Upper lobe of left lung (tissue), 6 donors: ENCODE data around the gene SNURF. TPM values are rescaled to one million over a fixed set of nuclear protein-coding genes. Genes with fewer than 3 reads are reported as not detected.
A peak's percentile ranks its signal among the peaks of the same experiment; 100 is the strongest.
"Not testable (repeated sequence)": the region's sequence is repeated elsewhere in the genome, so short reads cannot be mapped to it uniquely, and the experiment has no call there.

Experiments
- ATAC-seq, 2 donors: fragments of 200-7000 bp; cut with Tn5 transposase; one replicate each; pipeline ENCODE4 v1.9.1; 2022; ENCODE audit warnings: mild to moderate bottlenecking in 2 of 2, moderate library complexity in 2 of 2; ENCODE audit not compliant: low FRiP score in 2 of 2
- DNase-seq, 2 donors: peaks; one replicate each; pipeline ENCODE4 v3.0.0-alpha.2; 2019 to 2020
- H3K27ac ChIP-seq, 4 donors: fragments of 200-600 bp; sonication (generic); one replicate each; pipeline ENCODE4 v1.5.1; 2016 to 2019
- H3K27me3 ChIP-seq, 4 donors: fragments of 200-600 bp; sonication (generic); one replicate each; pipeline ENCODE4 v1.5.1; 2017 to 2019
- H3K36me3 ChIP-seq, 4 donors: fragments of 200-600 bp; sonication (generic); one replicate each; pipeline ENCODE4 v1.5.1; 2016 to 2019
- H3K4me1 ChIP-seq, 4 donors: fragments of 200-600 bp; sonication (generic); one replicate each; pipeline ENCODE4 v1.5.1; 2018 to 2019
- H3K4me3 ChIP-seq, 4 donors: fragments of 200-600 bp; sonication (generic); one replicate each; pipeline ENCODE4 v1.5.1; 2017 to 2019; ENCODE audit warnings: mild to moderate bottlenecking in 2 of 4, moderate library complexity in 1 of 4
- H3K9me3 ChIP-seq, 4 donors: fragments of 200-600 bp; sonication (generic); one replicate each; pipeline ENCODE4 v1.5.1; 2018 to 2019
- EP300 ChIP-seq, 4 donors: sonication (generic); formaldehyde crosslinking; IDR thresholded peaks; one replicate each; pipeline ENCODE4 v1.5.1; 2017; ENCODE audit warnings: antibody characterized with exemption in 4 of 4, control low read depth in 2 of 4
- POLR2A ChIP-seq, 4 donors: fragments of 450-650 bp; IDR thresholded peaks; one replicate each; pipeline ENCODE4 v1.5.1; 2016 to 2017; ENCODE audit warnings: antibody characterized with exemption in 4 of 4, mild to moderate bottlenecking in 2 of 4
- POLR2AphosphoS5 ChIP-seq, 2 donors: sonication (generic); formaldehyde crosslinking; IDR thresholded peaks; one replicate each; pipeline ENCODE4 v1.5.1; 2017; ENCODE audit warnings: antibody characterized with exemption in 2 of 2
- WGBS, 2 donors: methylation state at CpG; one replicate each; pipeline ENCODE4 v1.1.5; 2017 to 2018; 5-methylcytosine and 5-hydroxymethylcytosine counted together
- total RNA-seq, 6 donors: library from RNA; depleted of rRNA in 4 of 6; stranded (reverse); fragments of >200 nt in 4 of 6; gene quantifications; one replicate each; pipeline versions ENCODE4 v1.1.0 to v1.2.1, GENCODE V29; 2016 to 2021
- TF ChIP-seq, protein P1 (sequence below), 6 experiments: fragments of 450-650 bp in 4 of 6; fragments of 200-600 bp in 2 of 6; sonication (generic) in 2 of 6; IDR thresholded peaks; one replicate each; pipeline ENCODE4 v1.5.1; 2016 to 2019; ENCODE audit warnings: antibody characterized with exemption in 6 of 6
- donor health status: DM: no; HTN: no; CAD: no; lungs with moderate emphysema.
- donor health status: DM: no; HTN: yes; CAD: no; lungs with severe emphysema.

SNURF gene, protein sequence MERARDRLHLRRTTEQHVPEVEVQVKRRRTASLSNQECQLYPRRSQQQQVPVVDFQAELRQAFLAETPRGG
- total RNA-seq, result 10 to 100 TPM in 2 of 6 donors, 1 to 10 TPM in 4; 1.2 to 14.7 (median 7.9) TPM

DNA sequence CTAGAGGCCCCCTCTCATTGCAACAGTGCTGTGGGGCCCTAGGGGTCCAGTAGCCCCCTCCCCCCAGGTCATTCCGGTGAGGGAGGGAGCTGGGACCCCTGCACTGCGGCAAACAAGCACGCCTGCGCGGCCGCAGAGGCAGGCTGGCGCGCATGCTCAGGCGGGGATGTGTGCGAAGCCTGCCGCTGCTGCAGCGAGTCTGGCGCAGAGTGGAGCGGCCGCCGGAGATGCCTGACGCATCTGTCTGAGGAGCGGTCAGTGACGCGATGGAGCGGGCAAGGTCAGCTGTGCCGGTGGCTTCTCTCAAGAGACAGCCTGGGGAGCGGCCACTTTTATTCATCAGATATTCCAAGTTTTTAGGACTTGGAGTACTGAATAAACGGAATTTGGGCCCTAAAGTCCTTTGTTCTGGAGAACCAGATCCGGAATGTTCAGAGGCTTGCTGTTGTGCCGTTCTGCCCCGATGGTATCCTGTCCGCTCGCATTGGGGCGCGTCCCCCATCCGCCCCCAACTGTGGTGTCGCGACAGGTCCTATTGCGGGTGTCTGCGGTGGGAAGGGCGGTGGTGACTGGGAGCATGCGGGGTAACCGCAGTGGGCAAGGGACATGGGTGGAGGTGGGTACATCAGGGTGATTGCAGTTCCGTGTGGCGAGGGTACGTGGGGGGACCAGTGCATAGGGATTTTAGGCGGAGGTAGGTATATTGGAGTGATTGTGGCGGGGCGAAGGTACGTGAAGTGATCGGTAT lies at the start of gene SNURF, which contains the start of gene SNRPN:
SNURF (plus strand) TSS at position 205 of the 748 bp plus-strand sequence; CDS start at position 267, 62 bp downstream.
SNRPN (plus strand) TSS at position 205 of the 748 bp plus-strand sequence. CDS start 19,467 bp downstream, outside the sequence.
- TF ChIP-seq, protein P1, sequence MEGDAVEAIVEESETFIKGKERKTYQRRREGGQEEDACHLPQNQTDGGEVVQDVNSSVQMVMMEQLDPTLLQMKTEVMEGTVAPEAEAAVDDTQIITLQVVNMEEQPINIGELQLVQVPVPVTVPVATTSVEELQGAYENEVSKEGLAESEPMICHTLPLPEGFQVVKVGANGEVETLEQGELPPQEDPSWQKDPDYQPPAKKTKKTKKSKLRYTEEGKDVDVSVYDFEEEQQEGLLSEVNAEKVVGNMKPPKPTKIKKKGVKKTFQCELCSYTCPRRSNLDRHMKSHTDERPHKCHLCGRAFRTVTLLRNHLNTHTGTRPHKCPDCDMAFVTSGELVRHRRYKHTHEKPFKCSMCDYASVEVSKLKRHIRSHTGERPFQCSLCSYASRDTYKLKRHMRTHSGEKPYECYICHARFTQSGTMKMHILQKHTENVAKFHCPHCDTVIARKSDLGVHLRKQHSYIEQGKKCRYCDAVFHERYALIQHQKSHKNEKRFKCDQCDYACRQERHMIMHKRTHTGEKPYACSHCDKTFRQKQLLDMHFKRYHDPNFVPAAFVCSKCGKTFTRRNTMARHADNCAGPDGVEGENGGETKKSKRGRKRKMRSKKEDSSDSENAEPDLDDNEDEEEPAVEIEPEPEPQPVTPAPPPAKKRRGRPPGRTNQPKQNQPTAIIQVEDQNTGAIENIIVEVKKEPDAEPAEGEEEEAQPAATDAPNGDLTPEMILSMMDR (IDR thresholded peaks at IDR 0.05), result no peak
- TF ChIP-seq POLR2AphosphoS5 (IDR thresholded peaks at IDR 0.05) (peak; percentile 81 to 92), EP300 (IDR thresholded peaks at IDR 0.05) (no peak), POLR2A (IDR thresholded peaks at IDR 0.05) (peak in 3 of 4 donors; percentile 63 to 84 (median 78))
- DNase-seq, result peak; percentile 76 to 92
- H3K27me3 ChIP-seq, result no peaks in the 10 kb centered on the region
- no peaks in the 10 kb centered on the region for H3K36me3 ChIP-seq
- peaks cover 0 to 6% (median 0%) of the 10 kb centered on the region in 4 donors for H3K9me3 ChIP-seq
- WGBS, 2 donors, result 59 to 71% methylated on average over 24 to 47 of the region's 47 CpGs
- peaks cover 0 to 2% (median 0%) of the 10 kb centered on the region in 4 donors for H3K4me1 ChIP-seq
- peak within 1 kb of the TSS; percentile 87 to 94 (median 90) for H3K27ac ChIP-seq
- H3K4me3 ChIP-seq, result peak within 1 kb of the TSS; percentile 60 to 78 (median 64)
- peak; percentile 81 to 91 for ATAC-seq

DNA sequence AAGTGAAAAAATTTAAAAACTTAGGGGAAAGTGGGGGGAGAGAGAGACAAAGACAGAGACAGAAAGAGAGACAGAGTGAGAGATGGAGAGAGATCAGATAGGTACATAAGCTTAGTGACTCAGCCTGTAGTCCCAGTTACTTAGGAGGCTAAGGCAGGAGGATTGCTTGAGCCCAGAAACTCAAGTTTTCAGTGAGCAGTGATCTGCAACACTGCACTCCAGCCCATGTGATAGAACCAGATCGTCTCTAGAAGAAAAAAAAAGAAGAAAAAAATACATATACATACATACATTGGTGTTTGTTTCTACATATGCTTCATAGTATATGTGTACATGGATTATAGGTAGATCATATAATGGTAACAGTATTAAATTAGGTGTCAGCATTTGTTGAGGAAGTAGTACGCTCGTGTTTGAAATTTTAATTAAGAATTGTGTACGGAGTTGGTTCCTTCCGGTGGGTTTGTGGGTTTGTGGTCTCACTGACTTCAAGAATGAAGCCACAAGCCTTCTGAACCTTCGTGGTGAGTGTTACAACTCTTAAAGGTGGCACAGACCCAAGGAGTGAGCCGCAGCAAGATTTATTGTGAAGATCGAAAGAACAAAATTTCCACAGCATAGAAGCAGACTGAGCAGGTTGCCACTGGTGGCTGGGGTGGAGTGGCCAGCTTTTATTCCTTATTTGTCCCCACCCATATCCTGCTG lies 38.3 kb upstream of the SNURF start:
- Histone ChIP-seq H3K4me3 (no peak overlapping the region), H3K27ac (no peak overlapping the region), H3K9me3 (no peaks in the 10 kb centered on the region), H3K27me3 (no peaks in the 10 kb centered on the region), H3K36me3 (no peaks in the 10 kb centered on the region), H3K4me1 (no peaks in the 10 kb centered on the region)
- whole genome bisulfite sequencing, 2 donors, result 55 to 59% methylated on average over 8 of the region's 8 CpGs
- ATAC-seq, result no peak
- DNase-seq, result no peak
- TF ChIP-seq EP300 (IDR thresholded peaks at IDR 0.05) (no peak), POLR2A (IDR thresholded peaks at IDR 0.05) (no peak), POLR2AphosphoS5 (IDR thresholded peaks at IDR 0.05) (no peak)
- TF ChIP-seq, protein P1 (IDR thresholded peaks at IDR 0.05), result no peak

DNA sequence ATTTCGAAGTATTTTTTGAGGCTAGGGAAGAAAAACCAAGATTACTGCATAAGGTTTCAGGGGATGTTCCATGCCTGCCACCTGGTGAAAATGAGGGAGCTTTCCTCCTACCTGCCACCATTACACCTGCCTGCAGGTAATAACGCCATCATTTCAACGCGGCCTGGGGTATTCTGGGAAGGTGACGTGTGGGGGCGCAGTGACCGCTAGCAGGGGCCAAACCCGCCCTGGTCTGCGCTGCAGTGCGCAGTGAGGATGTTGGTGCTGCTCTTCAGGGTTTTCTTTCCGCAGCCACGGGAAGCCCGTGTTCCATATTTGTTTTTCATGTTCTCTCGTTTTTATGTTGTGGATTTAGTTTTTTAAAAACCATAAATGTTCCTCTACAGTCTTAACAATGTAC lies 37.4 kb upstream of the SNURF start:
- no peaks in the 10 kb centered on the region for H3K27me3 ChIP-seq
- no peak for DNase-seq

DNA sequence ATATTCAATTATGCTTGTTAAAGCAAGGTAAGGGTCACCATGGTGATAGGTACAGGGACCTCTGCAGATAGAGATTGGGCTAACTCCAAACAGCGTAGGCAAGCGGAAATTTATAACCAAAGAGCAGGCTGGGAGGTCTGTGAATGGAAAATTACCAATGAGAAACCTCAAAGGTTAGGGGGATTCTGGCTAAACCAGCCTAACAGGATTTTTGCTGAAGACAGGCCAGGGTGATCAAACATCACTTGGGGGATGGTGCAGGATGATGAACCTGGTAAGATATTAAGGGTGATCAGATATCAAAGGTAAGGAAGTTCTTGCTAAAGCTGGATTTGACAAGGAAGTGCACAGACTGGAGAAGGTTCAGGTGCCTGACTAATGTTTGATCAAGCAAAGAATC lies 35.3 kb upstream of the SNURF start:
- no peak for DNase-seq

More for the DNA sequence above, 37.4 kb upstream of the SNURF start:
- no peaks in the 10 kb centered on the region for H3K4me1 ChIP-seq
- ATAC-seq, result no peak
- TF ChIP-seq EP300 (IDR thresholded peaks at IDR 0.05), result no peak
- TF ChIP-seq, protein P1 (IDR thresholded peaks at IDR 0.05), result no peak
- no peak for TF ChIP-seq POLR2A (IDR thresholded peaks at IDR 0.05)
- no peak for TF ChIP-seq POLR2AphosphoS5 (IDR thresholded peaks at IDR 0.05)
- H3K9me3 ChIP-seq, result no peaks in the 10 kb centered on the region
- H3K27ac ChIP-seq, result no peak overlapping the region
- H3K4me3 ChIP-seq, result no peak overlapping the region
- no peaks in the 10 kb centered on the region for H3K36me3 ChIP-seq
- 88 to 90% methylated on average over 14 of the region's 14 CpGs for WGBS, 2 donors

DNA sequence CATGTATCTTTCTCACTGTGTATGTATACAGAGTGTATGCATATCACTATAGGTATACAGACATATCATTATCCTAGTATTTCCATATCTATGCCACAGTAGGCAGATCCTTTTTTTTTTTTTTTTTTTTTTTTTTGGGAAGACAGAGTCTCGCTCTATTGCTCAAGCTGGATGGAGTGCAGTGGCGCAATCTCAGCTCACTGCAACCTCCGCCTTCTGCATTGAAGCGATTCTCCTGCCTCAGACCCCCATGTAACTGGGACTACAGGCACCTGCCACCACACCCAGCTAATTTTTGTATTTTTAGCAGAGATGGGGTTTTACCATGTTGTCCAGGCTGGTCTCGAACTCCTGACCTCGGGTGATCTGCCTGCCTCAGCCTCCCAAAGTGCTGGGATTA lies 32.0 kb upstream of the SNURF start:
- H3K9me3 ChIP-seq, DNase-seq, H3K36me3 ChIP-seq, H3K27me3 ChIP-seq, H3K4me1 ChIP-seq, ATAC-seq, H3K4me3 ChIP-seq, H3K27ac ChIP-seq: not testable (repeated sequence)
- 89 to 90% methylated on average over 5 to 6 of the region's 6 CpGs for WGBS, 2 donors

More for the DNA sequence above, 35.3 kb upstream of the SNURF start:
- 76 to 85% methylated on average over 2 of the region's 2 CpGs for WGBS, 2 donors
- Histone ChIP-seq H3K4me3 (no peak overlapping the region), H3K27me3 (no peaks in the 10 kb centered on the region), H3K4me1 (no peaks in the 10 kb centered on the region), H3K9me3 (no peaks in the 10 kb centered on the region), H3K27ac (no peak overlapping the region), H3K36me3 (no peaks in the 10 kb centered on the region)
- no peak for ATAC-seq
- no peak for TF ChIP-seq EP300 (IDR thresholded peaks at IDR 0.05)
- TF ChIP-seq, protein P1 (IDR thresholded peaks at IDR 0.05), result no peak
- TF ChIP-seq POLR2AphosphoS5 (IDR thresholded peaks at IDR 0.05), result no peak
- TF ChIP-seq POLR2A (IDR thresholded peaks at IDR 0.05), result no peak
